Measurements from ENCODE around the gene ARAP1. TPM values are rescaled to one million over a fixed set of nuclear protein-coding genes. Genes with fewer than 3 reads are reported as not detected.

The ARAP1 gene
- total RNA-seq, 1 experiment from 2014 or later: 66.1 TPM

GRCh38 chr11:72646024-72646423 lies 106.2 kb downstream of the ARAP1 start:
- H3K9me3 ChIP-seq (ENCODE audit: low read depth, low read length, poor library complexity, severe bottlenecking): no peaks in the 10 kb centered on the region
- TF ChIP-seq CTCF (conservative IDR thresholded peaks at IDR 0.05; ENCODE audit: low read depth, low read length) (no peak), EZH2 (IDR thresholded peaks at IDR 0.05; ENCODE audit: borderline replicate concordance, low read depth, low read length, poor library complexity, severe bottlenecking) (no peak)
- DNase-seq (ENCODE audit: low spot score): no peak
- no peaks in the 10 kb centered on the region for H3K36me3 ChIP-seq (ENCODE audit: insufficient read depth, low read length, poor library complexity, severe bottlenecking)
- CTCF ChIA-PET: no interaction called here
- H3K27me3 ChIP-seq (replicated peaks; ENCODE audit: insufficient read depth, low read depth, low read length, poor library complexity): peaks cover 17% of the 10 kb centered on the region
- intact Hi-C loops (cut with micrococcal nuclease; ENCODE audit: unreplicated experiment): no loop called here
- peaks cover 8% of the 10 kb centered on the region for H3K4me1 ChIP-seq (ENCODE audit: insufficient read depth, low read length, poor library complexity, severe bottlenecking)
- no TSS peak for BruUV-seq (replicated peaks)
- no peak overlapping the region for H3K4me3 ChIP-seq (ENCODE audit: low read depth, low read length, poor library complexity, severe bottlenecking)
- POLR2A ChIA-PET (ENCODE audit: low non-redundant PET): no interaction called here
- H3K27ac ChIP-seq (ENCODE audit: low read depth, low read length, poor library complexity, severe bottlenecking): no peak overlapping the region

GRCh38 chr11:72643547-72643946 lies 108.7 kb downstream of the ARAP1 start:
- Histone ChIP-seq H3K27ac (ENCODE audit: low read depth, low read length, poor library complexity, severe bottlenecking) (no peak overlapping the region), H3K27me3 (replicated peaks; ENCODE audit: insufficient read depth, low read depth, low read length, poor library complexity) (peaks cover 21% of the 10 kb centered on the region), H3K36me3 (ENCODE audit: insufficient read depth, low read length, poor library complexity, severe bottlenecking) (no peaks in the 10 kb centered on the region), H3K9me3 (ENCODE audit: low read depth, low read length, poor library complexity, severe bottlenecking) (no peaks in the 10 kb centered on the region), H3K4me1 (ENCODE audit: insufficient read depth, low read length, poor library complexity, severe bottlenecking) (peaks cover 8% of the 10 kb centered on the region), H3K4me3 (ENCODE audit: low read depth, low read length, poor library complexity, severe bottlenecking) (peak overlapping the region; percentile 37)
- ChIA-PET CTCF (interaction anchor here (0.9 to 1.0 kb wide), 3 partner anchors 40 to 172 kb away, joined by 3 read pairs; no protein-coding TSS in a partner anchor), POLR2A (ENCODE audit: low non-redundant PET) (interaction anchor here (0.6 kb wide), 1 partner anchor 878 kb away, joined by 3 read pairs; no protein-coding TSS in a partner anchor)
- intact Hi-C loops (cut with micrococcal nuclease; ENCODE audit: unreplicated experiment): loop anchor here (1.0 to 2.0 kb wide), 2 partner anchors 58 to 161 kb away; no protein-coding TSS in a partner anchor
- no TSS peak for BruUV-seq (replicated peaks)
- TF ChIP-seq CTCF (conservative IDR thresholded peaks at IDR 0.05; ENCODE audit: low read depth, low read length): no peak
- no peak for TF ChIP-seq EZH2 (IDR thresholded peaks at IDR 0.05; ENCODE audit: borderline replicate concordance, low read depth, low read length, poor library complexity, severe bottlenecking)
- DNase-seq (ENCODE audit: low spot score): peak; percentile 55

- Histone ChIP-seq H3K4me3 (ENCODE audit: low read depth, low read length, poor library complexity, severe bottlenecking) (peak overlapping the region; percentile 37), H3K27me3 (replicated peaks; ENCODE audit: insufficient read depth, low read depth, low read length, poor library complexity) (peaks cover 21% of the 10 kb centered on the region), H3K4me1 (ENCODE audit: insufficient read depth, low read length, poor library complexity, severe bottlenecking) (peaks cover 8% of the 10 kb centered on the region), H3K27ac (ENCODE audit: low read depth, low read length, poor library complexity, severe bottlenecking) (no peak overlapping the region), H3K9me3 (ENCODE audit: low read depth, low read length, poor library complexity, severe bottlenecking) (no peaks in the 10 kb centered on the region), H3K36me3 (ENCODE audit: insufficient read depth, low read length, poor library complexity, severe bottlenecking) (no peaks in the 10 kb centered on the region)
- no peak for TF ChIP-seq EZH2 (IDR thresholded peaks at IDR 0.05; ENCODE audit: borderline replicate concordance, low read depth, low read length, poor library complexity, severe bottlenecking)
- peak; percentile 97 for TF ChIP-seq CTCF (conservative IDR thresholded peaks at IDR 0.05; ENCODE audit: low read depth, low read length)
- BruUV-seq (replicated peaks): no TSS peak
- ChIA-PET CTCF (interaction anchor here (1.0 kb wide), 2 partner anchors 41 to 58 kb away, joined by 3 read pairs; no protein-coding TSS in a partner anchor), POLR2A (ENCODE audit: low non-redundant PET) (no interaction called here)
- peak; percentile 70 for DNase-seq (ENCODE audit: low spot score)
- intact Hi-C loops (cut with micrococcal nuclease; ENCODE audit: unreplicated experiment): loop anchor here (1.0 to 2.0 kb wide), 2 partner anchors 58 to 160 kb away; no protein-coding TSS in a partner anchor
Observed at GRCh38 chr11:72642884-72643522, 109.2 kb downstream of the ARAP1 start.

Data from A673 (cell line).